Esophagus muscularis mucosa (tissue), 4 donors: Measurements from ENCODE around the gene ESRRG.

ENCODE experiments used
- EP300 ChIP-seq: sonication (generic); formaldehyde crosslinking; IDR thresholded peaks from one replicate; pipeline ENCODE4 v1.6.1; 2017; ENCODE audit warnings: antibody characterized with exemption
- POLR2A ChIP-seq: fragments of 450-650 bp; IDR thresholded peaks from one replicate; pipeline ENCODE4 v1.6.1; 2017; ENCODE audit warnings: antibody characterized with exemption, moderate library complexity, mild to moderate bottlenecking, low read depth
- POLR2AphosphoS5 ChIP-seq, 2 donors: sonication (generic); formaldehyde crosslinking; IDR thresholded peaks; one replicate each; pipeline ENCODE4 v1.6.1; 2017; ENCODE audit warnings: antibody characterized with exemption in 2 of 2
- TF ChIP-seq, protein P1 (sequence below), 3 experiments: fragments of 200-600 bp in 2 of 3; fragments of 450-650 bp in 1 of 3; sonication (generic) in 2 of 3; IDR thresholded peaks; one replicate each; pipeline ENCODE4 v1.5.1; 2017 to 2019; ENCODE audit warnings: antibody characterized with exemption in 3 of 3, mild to moderate bottlenecking in 2 of 3, moderate library complexity in 1 of 3

DNA sequence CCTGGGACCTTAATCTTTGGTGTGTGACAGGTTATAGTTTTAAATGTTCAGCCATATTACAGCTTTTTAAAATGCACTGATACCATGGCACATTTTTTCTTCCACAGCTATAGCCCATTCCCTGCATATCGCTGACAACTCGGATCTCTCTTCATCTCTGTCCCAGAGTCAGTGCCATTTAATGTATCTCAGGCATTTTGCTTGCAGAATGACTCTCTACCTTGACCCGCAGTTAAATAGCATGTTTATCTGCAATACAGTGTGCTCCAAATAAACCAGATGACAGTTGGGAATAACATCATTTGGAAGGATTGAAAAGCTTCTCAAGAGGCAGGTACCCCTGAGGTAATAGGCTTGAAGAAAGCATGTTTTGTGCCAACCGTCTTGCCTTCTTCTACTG is 200.2 kb downstream of the ESRRG start:
- TF ChIP-seq POLR2A (no peak), POLR2AphosphoS5 (IDR thresholded peaks at IDR 0.05) (no peak), EP300 (no peak)
- TF ChIP-seq, protein P1, sequence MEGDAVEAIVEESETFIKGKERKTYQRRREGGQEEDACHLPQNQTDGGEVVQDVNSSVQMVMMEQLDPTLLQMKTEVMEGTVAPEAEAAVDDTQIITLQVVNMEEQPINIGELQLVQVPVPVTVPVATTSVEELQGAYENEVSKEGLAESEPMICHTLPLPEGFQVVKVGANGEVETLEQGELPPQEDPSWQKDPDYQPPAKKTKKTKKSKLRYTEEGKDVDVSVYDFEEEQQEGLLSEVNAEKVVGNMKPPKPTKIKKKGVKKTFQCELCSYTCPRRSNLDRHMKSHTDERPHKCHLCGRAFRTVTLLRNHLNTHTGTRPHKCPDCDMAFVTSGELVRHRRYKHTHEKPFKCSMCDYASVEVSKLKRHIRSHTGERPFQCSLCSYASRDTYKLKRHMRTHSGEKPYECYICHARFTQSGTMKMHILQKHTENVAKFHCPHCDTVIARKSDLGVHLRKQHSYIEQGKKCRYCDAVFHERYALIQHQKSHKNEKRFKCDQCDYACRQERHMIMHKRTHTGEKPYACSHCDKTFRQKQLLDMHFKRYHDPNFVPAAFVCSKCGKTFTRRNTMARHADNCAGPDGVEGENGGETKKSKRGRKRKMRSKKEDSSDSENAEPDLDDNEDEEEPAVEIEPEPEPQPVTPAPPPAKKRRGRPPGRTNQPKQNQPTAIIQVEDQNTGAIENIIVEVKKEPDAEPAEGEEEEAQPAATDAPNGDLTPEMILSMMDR (IDR thresholded peaks at IDR 0.05): no peak
